ENCODE data around the gene RDH12.
A peak's percentile ranks its signal among the peaks of the same experiment; 100 is the strongest.

RDH12 gene

GRCh38 chr14:67673451-67673850 lies 28.2 kb upstream of the RDH12 start:
- no peak for DNase-seq (ENCODE audit: low read depth, low spot score)
- Histone ChIP-seq H3K9me3 (ENCODE audit: insufficient read depth, low read length) (no peaks in the 10 kb centered on the region), H3K27me3 (ENCODE audit: insufficient read depth, insufficient read length) (no peaks in the 10 kb centered on the region), H3K36me3 (ENCODE audit: insufficient read depth, insufficient read length, low read length) (peaks cover 16% of the 10 kb centered on the region), H3K4me3 (ENCODE audit: insufficient read length, low read depth) (peak overlapping the region; percentile 84), H3K4me1 (ENCODE audit: insufficient read depth, insufficient read length) (peaks cover 2% of the 10 kb centered on the region), H3K9ac (ENCODE audit: insufficient read length, low read depth) (peak overlapping the region; percentile 94)
- no peak for TF ChIP-seq ZNF274 (IDR thresholded peaks at IDR 0.05; ENCODE audit: low read depth, low read length)
- no peak for TF ChIP-seq SUZ12 (IDR thresholded peaks at IDR 0.05; ENCODE audit: extremely low read depth, insufficient read depth, insufficient read length)
- no peak for TF ChIP-seq YY1 (IDR thresholded peaks at IDR 0.05; ENCODE audit: insufficient read depth, insufficient read length)

GRCh38 chr14:67674139-67674479 lies 27.6 kb upstream of the RDH12 start:
- peak; percentile 38 for DNase-seq (ENCODE audit: low read depth, low spot score)
- Histone ChIP-seq H3K4me3 (ENCODE audit: insufficient read length, low read depth) (peak overlapping the region; percentile 84), H3K27me3 (ENCODE audit: insufficient read depth, insufficient read length) (no peaks in the 10 kb centered on the region), H3K9ac (ENCODE audit: insufficient read length, low read depth) (peak overlapping the region; percentile 94), H3K9me3 (ENCODE audit: insufficient read depth, low read length) (no peaks in the 10 kb centered on the region), H3K36me3 (ENCODE audit: insufficient read depth, insufficient read length, low read length) (peaks cover 22% of the 10 kb centered on the region), H3K4me1 (ENCODE audit: insufficient read depth, insufficient read length) (peaks cover 2% of the 10 kb centered on the region)
- TF ChIP-seq YY1 (IDR thresholded peaks at IDR 0.05; ENCODE audit: insufficient read depth, insufficient read length) (no peak), SUZ12 (IDR thresholded peaks at IDR 0.05; ENCODE audit: extremely low read depth, insufficient read depth, insufficient read length) (no peak), ZNF274 (IDR thresholded peaks at IDR 0.05; ENCODE audit: low read depth, low read length) (no peak)

DNA sequence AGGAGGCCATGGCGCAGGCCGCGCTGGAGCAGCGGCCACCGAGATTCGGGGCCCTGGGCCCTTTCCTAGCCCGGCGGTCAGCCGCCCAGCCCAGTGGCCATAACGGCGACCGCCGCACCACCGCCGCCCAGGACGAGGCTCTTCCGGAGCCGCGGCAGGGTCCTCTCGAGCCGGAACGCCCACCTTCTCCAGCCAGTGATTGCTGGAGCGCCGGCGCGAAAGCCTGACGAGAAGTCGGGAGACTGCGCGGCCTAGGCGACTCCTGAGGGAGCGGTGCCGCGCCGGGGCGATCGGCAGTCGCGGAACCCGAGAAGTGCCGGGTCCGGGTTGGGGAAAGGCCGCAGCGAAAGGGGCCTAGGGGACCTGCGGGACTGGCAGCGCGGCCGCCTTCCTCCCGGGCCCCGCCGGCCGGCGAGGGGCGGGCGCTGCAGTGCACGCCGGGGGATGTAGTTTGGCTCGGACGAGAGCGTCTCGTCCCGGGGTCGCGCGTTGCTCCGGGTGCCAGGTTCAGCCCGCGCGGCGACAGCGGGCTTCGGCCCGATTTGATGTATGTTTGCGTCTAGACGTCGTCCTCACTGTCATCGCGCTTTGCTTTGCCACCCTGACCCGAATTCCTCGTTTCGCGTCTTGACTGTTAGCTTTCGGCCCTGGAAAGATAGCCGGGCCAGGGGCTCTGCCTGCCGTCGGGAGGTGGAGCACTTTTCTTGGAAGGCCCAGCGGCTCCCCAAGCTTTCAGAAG lies 27.0 kb upstream of the RDH12 start, which contains the start of gene VTI1B:
Gene VTI1B, minus strand, starts transcription at position 153 of the 739 bp plus-strand sequence. Its CDS starts 143 bp downstream, at position 10.
- peak within 1 kb of the TSS; percentile 94 for H3K9ac ChIP-seq (ENCODE audit: insufficient read length, low read depth)
- H3K4me1 ChIP-seq (ENCODE audit: insufficient read depth, insufficient read length), result peaks cover 2% of the 10 kb centered on the region
- peak within 1 kb of the TSS; percentile 84 for H3K4me3 ChIP-seq (ENCODE audit: insufficient read length, low read depth)
- TF ChIP-seq YY1 (IDR thresholded peaks at IDR 0.05; ENCODE audit: insufficient read depth, insufficient read length), result no peak
- TF ChIP-seq SUZ12 (IDR thresholded peaks at IDR 0.05; ENCODE audit: extremely low read depth, insufficient read depth, insufficient read length), result no peak
- no peak for TF ChIP-seq ZNF274 (IDR thresholded peaks at IDR 0.05; ENCODE audit: low read depth, low read length)
- no peaks in the 10 kb centered on the region for H3K9me3 ChIP-seq (ENCODE audit: insufficient read depth, low read length)
- H3K27me3 ChIP-seq (ENCODE audit: insufficient read depth, insufficient read length), result no peaks in the 10 kb centered on the region
- peak; percentile 59 for DNase-seq (ENCODE audit: low read depth, low spot score)
- peaks cover 22% of the 10 kb centered on the region for H3K36me3 ChIP-seq (ENCODE audit: insufficient read depth, insufficient read length, low read length)

- Histone ChIP-seq H3K36me3 (ENCODE audit: insufficient read depth, insufficient read length, low read length) (peaks cover 24% of the 10 kb centered on the region), H3K27me3 (ENCODE audit: insufficient read depth, insufficient read length) (no peaks in the 10 kb centered on the region), H3K4me1 (ENCODE audit: insufficient read depth, insufficient read length) (peaks cover 2% of the 10 kb centered on the region), H3K4me3 (ENCODE audit: insufficient read length, low read depth) (peak overlapping the region; percentile 84), H3K9me3 (ENCODE audit: insufficient read depth, low read length) (no peaks in the 10 kb centered on the region), H3K9ac (ENCODE audit: insufficient read length, low read depth) (peak overlapping the region; percentile 94)
- no peak for DNase-seq (ENCODE audit: low read depth, low spot score)
- TF ChIP-seq SUZ12 (IDR thresholded peaks at IDR 0.05; ENCODE audit: extremely low read depth, insufficient read depth, insufficient read length), result no peak
- TF ChIP-seq ZNF274 (IDR thresholded peaks at IDR 0.05; ENCODE audit: low read depth, low read length), result no peak
- TF ChIP-seq YY1 (IDR thresholded peaks at IDR 0.05; ENCODE audit: insufficient read depth, insufficient read length), result no peak
Observed at GRCh38 chr14:67675219-67675582, 26.5 kb upstream of the RDH12 start.

DNA sequence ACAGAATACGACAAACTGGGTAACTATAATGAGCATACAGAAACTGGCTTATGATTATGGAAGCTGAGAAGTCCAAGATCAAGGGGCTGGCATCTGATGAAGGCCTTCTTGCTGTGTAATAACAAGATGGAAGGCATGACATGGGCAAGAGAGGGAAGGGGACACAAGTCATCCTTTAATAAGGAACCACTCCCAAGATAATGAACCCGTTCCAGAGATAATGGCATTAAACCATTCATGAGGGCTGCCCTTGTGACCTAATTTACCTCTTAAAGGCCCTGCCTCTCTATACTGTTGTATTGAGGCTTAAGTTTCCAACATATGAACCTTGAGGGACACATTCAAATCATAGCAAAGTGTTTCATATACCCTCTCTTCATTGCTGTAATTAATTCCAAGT lies 22.7 kb upstream of the RDH12 start:
- Histone ChIP-seq H3K36me3 (ENCODE audit: insufficient read depth, insufficient read length, low read length) (peaks cover 56% of the 10 kb centered on the region), H3K4me3 (ENCODE audit: insufficient read length, low read depth) (no peak overlapping the region)
- TF ChIP-seq ZNF274 (IDR thresholded peaks at IDR 0.05; ENCODE audit: low read depth, low read length), result no peak
- TF ChIP-seq YY1 (IDR thresholded peaks at IDR 0.05; ENCODE audit: insufficient read depth, insufficient read length), result no peak
- TF ChIP-seq SUZ12 (IDR thresholded peaks at IDR 0.05; ENCODE audit: extremely low read depth, insufficient read depth, insufficient read length), result no peak

GRCh38 chr14:67680121-67680602 lies 21.5 kb upstream of the RDH12 start:
- no peak overlapping the region for H3K4me3 ChIP-seq (ENCODE audit: insufficient read length, low read depth)
- TF ChIP-seq YY1 (IDR thresholded peaks at IDR 0.05; ENCODE audit: insufficient read depth, insufficient read length) (no peak), SUZ12 (IDR thresholded peaks at IDR 0.05; ENCODE audit: extremely low read depth, insufficient read depth, insufficient read length) (no peak)
- H3K9me3 ChIP-seq (ENCODE audit: insufficient read depth, low read length), result no peaks in the 10 kb centered on the region
- DNase-seq (ENCODE audit: low read depth, low spot score), result no peak
- no peak overlapping the region for H3K9ac ChIP-seq (ENCODE audit: insufficient read length, low read depth)
- no peaks in the 10 kb centered on the region for H3K27me3 ChIP-seq (ENCODE audit: insufficient read depth, insufficient read length)
- peaks cover 2% of the 10 kb centered on the region for H3K4me1 ChIP-seq (ENCODE audit: insufficient read depth, insufficient read length)
- H3K36me3 ChIP-seq (ENCODE audit: insufficient read depth, insufficient read length, low read length), result peaks cover 66% of the 10 kb centered on the region

More for the DNA sequence above, 22.7 kb upstream of the RDH12 start:
- no peaks in the 10 kb centered on the region for H3K27me3 ChIP-seq (ENCODE audit: insufficient read depth, insufficient read length)
- peaks cover 2% of the 10 kb centered on the region for H3K4me1 ChIP-seq (ENCODE audit: insufficient read depth, insufficient read length)
- H3K9me3 ChIP-seq (ENCODE audit: insufficient read depth, low read length), result no peaks in the 10 kb centered on the region
- no peak for DNase-seq (ENCODE audit: low read depth, low spot score)
- H3K9ac ChIP-seq (ENCODE audit: insufficient read length, low read depth), result no peak overlapping the region

GRCh38 chr14:67680941-67681340 lies 20.7 kb upstream of the RDH12 start:
- H3K36me3 ChIP-seq (ENCODE audit: insufficient read depth, insufficient read length, low read length), result peaks cover 73% of the 10 kb centered on the region
- no peak overlapping the region for H3K9ac ChIP-seq (ENCODE audit: insufficient read length, low read depth)
- H3K4me3 ChIP-seq (ENCODE audit: insufficient read length, low read depth), result no peak overlapping the region
- TF ChIP-seq ZNF274 (IDR thresholded peaks at IDR 0.05; ENCODE audit: low read depth, low read length), result no peak
- no peak for TF ChIP-seq SUZ12 (IDR thresholded peaks at IDR 0.05; ENCODE audit: extremely low read depth, insufficient read depth, insufficient read length)
- TF ChIP-seq YY1 (IDR thresholded peaks at IDR 0.05; ENCODE audit: insufficient read depth, insufficient read length), result no peak
- no peaks in the 10 kb centered on the region for H3K27me3 ChIP-seq (ENCODE audit: insufficient read depth, insufficient read length)
- peaks cover 2% of the 10 kb centered on the region for H3K4me1 ChIP-seq (ENCODE audit: insufficient read depth, insufficient read length)
- DNase-seq (ENCODE audit: low read depth, low spot score), result no peak
- H3K9me3 ChIP-seq (ENCODE audit: insufficient read depth, low read length), result no peaks in the 10 kb centered on the region
